Measurements from ENCODE around the gene SERPINA4.

Gene SERPINA4

GRCh38 chr14:94619297-94619696, 58.1 kb downstream of the SERPINA4 start:
- Histone ChIP-seq H3K79me1 (replicated peaks; ENCODE audit: low read length, poor library complexity, severe bottlenecking) (no peaks in the 10 kb centered on the region), H2BK12ac (ENCODE audit: low read length in 2 of 2) (no peak overlapping the region), H2BK15ac (ENCODE audit: low read depth, poor library complexity, severe bottlenecking) (no peak overlapping the region), H3K9ac (ENCODE audit: low read length) (no peak overlapping the region), H3K4me2 (ENCODE audit: low read length, poor library complexity, severe bottlenecking) (no peak overlapping the region), H2AFZ (ENCODE audit: low read depth, low read length) (no peak overlapping the region), H3K14ac (ENCODE audit: low read length in 2 of 2) (no peak overlapping the region), H3K23ac (ENCODE audit: low read length in 2 of 2) (no peak overlapping the region), H3K4ac (ENCODE audit: low read depth in 1 of 2, low read length in 2 of 2) (no peak overlapping the region), H3K4me3 (ENCODE audit: insufficient read depth in 1 of 2, low read depth in 1 of 2, low read length in 2 of 2) (no peak overlapping the region), H3K27ac (ENCODE audit: low read length, poor library complexity, severe bottlenecking) (no peak overlapping the region), H3K4me1 (ENCODE audit: control insufficient read depth, insufficient read depth, low read depth, low read length) (peaks cover 2% of the 10 kb centered on the region), H2BK5ac (ENCODE audit: low read depth, low read length, poor library complexity, severe bottlenecking) (no peak overlapping the region), H3K9me3 (ENCODE audit: control insufficient read depth, low read length) (peaks cover 62% of the 10 kb centered on the region), H4K8ac (ENCODE audit: low read length) (no peak overlapping the region), H4K91ac (ENCODE audit: low read length) (no peak overlapping the region), H2BK120ac (ENCODE audit: low read depth, low read length) (no peak overlapping the region), H3K18ac (ENCODE audit: low read depth in 1 of 2, low read length in 2 of 2) (no peak overlapping the region), H3K27me3 (ENCODE audit: control insufficient read depth in 1 of 2, insufficient read depth in 1 of 2, low read length in 2 of 2) (peaks cover 12 to 17% of the 10 kb centered on the region in 2 experiments), H3K36me3 (ENCODE audit: control insufficient read depth in 1 of 2, insufficient read depth in 2 of 2, low read depth in 1 of 2, low read length in 2 of 2) (no peaks in the 10 kb centered on the region), H2AK5ac (ENCODE audit: low read length, severe bottlenecking) (no peak overlapping the region)
- no peak for DNase-seq
- 73% methylated on average over 6 of the region's 6 CpGs for WGBS

Data from mesenchymal stem cell (in vitro differentiated cells and primary cell).